OCI-LY3 (cell line): Measurements from ENCODE around the gene NTN4.
A peak's percentile ranks its signal among the peaks of the same experiment; 100 is the strongest.

Source experiments
- H2AFZ ChIP-seq: fragments of 200-600, 300-600 bp; shearing (Covaris generic); 2 replicates; pipeline ENCODE4 v1.6.0; 2014; ENCODE audit warnings: antibody characterized with exemption, low read depth, low read length
- H3K27ac ChIP-seq: fragments of 200-600, 300-600 bp; sonication (generic); 2 replicates; pipeline ENCODE4 v1.5.1; 2014; ENCODE audit warnings: mild to moderate bottlenecking, low read length, moderate library complexity, mixed read lengths
- H3K27me3 ChIP-seq: fragments of 200-600, 300-600 bp; sonication (generic); 2 replicates; pipeline ENCODE4 v1.6.1; 2014; ENCODE audit warnings: low read depth, low read length, mixed read lengths
- H3K36me3 ChIP-seq: fragments of 200-600, 300-600 bp; sonication (generic); replicated peaks from 2 replicates; pipeline ENCODE3; 2014; ENCODE audit warnings: low read depth, low read length, mixed read lengths
- H3K4me1 ChIP-seq: fragments of 300-600, 200-600 bp; sonication (generic); 2 replicates; pipeline ENCODE4 v1.6.1; 2014; ENCODE audit warnings: low read length, mixed read lengths
- H3K4me2 ChIP-seq: fragments of 200-600, 300-600 bp; sonication (generic); 2 replicates; pipeline ENCODE4 v1.6.1; 2014; ENCODE audit warnings: low read length, mixed read lengths
- H3K4me3 ChIP-seq: fragments of 300-600, 200-600 bp; sonication (generic); 2 replicates; pipeline ENCODE4 v1.5.1; 2014; ENCODE audit warnings: antibody characterized with exemption, mild to moderate bottlenecking, low read length, moderate library complexity
- H3K79me2 ChIP-seq: fragments of 300-600, 200-600 bp; shearing (Covaris generic); 2 replicates; pipeline ENCODE4 v1.6.1; 2014; ENCODE audit warnings: mild to moderate bottlenecking, low read length, mixed read lengths
- H3K9ac ChIP-seq: fragments of 300-600, 200-600 bp; shearing (Covaris generic); 2 replicates; pipeline ENCODE4 v1.6.0; 2014; ENCODE audit warnings: mild to moderate bottlenecking, low read length, moderate library complexity
- H3K9me3 ChIP-seq: fragments of 200-600, 300-600 bp; shearing (Covaris generic); 2 replicates; pipeline ENCODE4 v1.6.1; 2014; ENCODE audit warnings: low read length, mixed read lengths; ENCODE audit not compliant: insufficient read depth
- H4K20me1 ChIP-seq: fragments of 200-600, 300-600 bp; sonication (generic); 2 replicates; pipeline ENCODE4 v1.6.1; 2016; ENCODE audit warnings: low read length, mixed read lengths; ENCODE audit not compliant: insufficient read depth
- CTCF ChIP-seq: fragments of 200-600, 300-600 bp; sonication (generic); IDR thresholded peaks from 2 replicates; pipeline ENCODE4 v1.5.1; 2014; ENCODE audit warnings: antibody characterized with exemption, low read length, low read depth
- EZH2phosphoT487 ChIP-seq: fragments of 200-600 bp; shearing (Covaris generic); IDR thresholded peaks from 2 replicates; pipeline ENCODE4 v1.6.1; 2018; ENCODE audit warnings: antibody characterized with exemption, mixed run types, low read depth

Gene NTN4

GRCh38 chr12:95626854-95627253, 163.7 kb downstream of the NTN4 start:
- no peak for TF ChIP-seq CTCF
- no peak for TF ChIP-seq EZH2phosphoT487
- Histone ChIP-seq H3K9me3 (no peaks in the 10 kb centered on the region), H3K9ac (no peak overlapping the region), H3K4me1 (no peaks in the 10 kb centered on the region), H3K27me3 (peaks cover 10% of the 10 kb centered on the region), H4K20me1 (no peaks in the 10 kb centered on the region), H3K79me2 (no peaks in the 10 kb centered on the region), H3K4me2 (no peak overlapping the region), H3K27ac (no peak overlapping the region), H3K4me3 (no peak overlapping the region), H3K36me3 (no peaks in the 10 kb centered on the region), H2AFZ (no peak overlapping the region)

GRCh38 chr12:95625012-95625411, 165.6 kb downstream of the NTN4 start:
- Histone ChIP-seq H3K4me1 (no peaks in the 10 kb centered on the region), H3K4me3 (no peak overlapping the region), H4K20me1 (no peaks in the 10 kb centered on the region), H3K27ac (no peak overlapping the region), H3K9me3 (no peaks in the 10 kb centered on the region), H2AFZ (no peak overlapping the region), H3K9ac (no peak overlapping the region), H3K79me2 (no peaks in the 10 kb centered on the region), H3K27me3 (peaks cover 10% of the 10 kb centered on the region), H3K4me2 (no peak overlapping the region), H3K36me3 (no peaks in the 10 kb centered on the region)
- TF ChIP-seq EZH2phosphoT487 (no peak), CTCF (no peak)

GRCh38 chr12:95624589-95624988, 166.0 kb downstream of the NTN4 start:
- no peaks in the 10 kb centered on the region for H3K36me3 ChIP-seq
- H3K9me3 ChIP-seq, result no peaks in the 10 kb centered on the region
- H3K9ac ChIP-seq, result no peak overlapping the region
- H3K4me2 ChIP-seq, result no peak overlapping the region
- H3K4me3 ChIP-seq, result no peak overlapping the region
- H4K20me1 ChIP-seq, result no peaks in the 10 kb centered on the region
- no peak for TF ChIP-seq EZH2phosphoT487
- no peak for TF ChIP-seq CTCF
- H3K27me3 ChIP-seq, result peaks cover 10% of the 10 kb centered on the region
- H2AFZ ChIP-seq, result no peak overlapping the region
- H3K27ac ChIP-seq, result no peak overlapping the region
- no peaks in the 10 kb centered on the region for H3K4me1 ChIP-seq
- H3K79me2 ChIP-seq, result no peaks in the 10 kb centered on the region

- Histone ChIP-seq H2AFZ (no peak overlapping the region), H3K79me2 (no peaks in the 10 kb centered on the region), H3K36me3 (no peaks in the 10 kb centered on the region), H3K4me3 (0 out of 2 replicates have a peak overlapping the region, but pooled peaks have one; percentile 2), H3K27ac (no peak overlapping the region), H3K4me2 (peak overlapping the region; percentile 46), H3K9me3 (no peaks in the 10 kb centered on the region), H3K27me3 (peaks cover 10% of the 10 kb centered on the region), H3K9ac (no peak overlapping the region), H4K20me1 (no peaks in the 10 kb centered on the region), H3K4me1 (no peaks in the 10 kb centered on the region)
- TF ChIP-seq CTCF (peak; percentile 91), EZH2phosphoT487 (no peak)
Observed at GRCh38 chr12:95623554-95624170, 166.9 kb downstream of the NTN4 start.
